Stimulated activated naive CD8-positive, alpha-beta T cell treated with anti-CD3 and anti-CD28 coated beads, Interleukin-15, Interleukin-2, amounts not matched to agents 100 U/mL and 50 U/mL, for 24 hours (primary cell): ENCODE data around the gene SMC5.
"Not testable (repeated sequence)": the region's sequence is repeated elsewhere in the genome, so short reads cannot be mapped to it uniquely, and the experiment has no call there.

ENCODE experiments used
- ATAC-seq: fragments of 150-1000 bp; cut with Tn5 transposase; one replicate; pipeline ENCODE4 v1.10.0; 2021
- DNase-seq: peaks from one replicate; pipeline ENCODE4 v3.0.0; 2021

SMC5 gene

GRCh38 chr9:70263421-70263820 is 4.6 kb downstream of the SMC5 start:
- DNase-seq: no peak

GRCh38 chr9:70278305-70278704 is 19.5 kb downstream of the SMC5 start:
- no peak for DNase-seq
- no peak for ATAC-seq

More at GRCh38 chr9:70263421-70263820, 4.6 kb downstream of the SMC5 start:
- no peak for ATAC-seq

GRCh38 chr9:70283848-70284247 is 25.1 kb downstream of the SMC5 start:
- ATAC-seq: no peak
- no peak for DNase-seq

GRCh38 chr9:70285246-70285645 is 26.5 kb downstream of the SMC5 start:
- DNase-seq (no peak), ATAC-seq (no peak)

GRCh38 chr9:70285981-70286598 is 27.3 kb downstream of the SMC5 start:
- ATAC-seq (no peak), DNase-seq (no peak)

- ATAC-seq (no peak), DNase-seq (no peak)
Observed at GRCh38 chr9:70290626-70291025, 31.8 kb downstream of the SMC5 start.

- no peak for DNase-seq
- ATAC-seq: no peak
Observed at GRCh38 chr9:70291446-70291845, 32.7 kb downstream of the SMC5 start.

- ATAC-seq (no peak), DNase-seq (no peak)
Observed at GRCh38 chr9:70292253-70292652, 33.5 kb downstream of the SMC5 start.

GRCh38 chr9:70293214-70293613 is 34.4 kb downstream of the SMC5 start:
- no peak for DNase-seq
- ATAC-seq: no peak

GRCh38 chr9:70297141-70297540 is 38.4 kb downstream of the SMC5 start:
- ATAC-seq: no peak
- no peak for DNase-seq

GRCh38 chr9:70298245-70298771 is 39.5 kb downstream of the SMC5 start:
- ATAC-seq (no peak), DNase-seq (no peak)

GRCh38 chr9:70303268-70303667 is 44.5 kb downstream of the SMC5 start:
- ATAC-seq (no peak), DNase-seq (no peak)

GRCh38 chr9:70304810-70305209 is 46.0 kb downstream of the SMC5 start:
- DNase-seq: no peak

GRCh38 chr9:70315389-70315788 is 56.6 kb downstream of the SMC5 start:
- no peak for DNase-seq
- no peak for ATAC-seq

More at GRCh38 chr9:70304810-70305209, 46.0 kb downstream of the SMC5 start:
- ATAC-seq: no peak

GRCh38 chr9:70318002-70318401 is 59.2 kb downstream of the SMC5 start:
- ATAC-seq (no peak), DNase-seq (no peak)

GRCh38 chr9:70322096-70322495 is 63.3 kb downstream of the SMC5 start:
- no peak for ATAC-seq
- no peak for DNase-seq

- no peak for ATAC-seq
Observed at GRCh38 chr9:70324963-70325362, 66.2 kb downstream of the SMC5 start.

GRCh38 chr9:70328625-70329024 is 69.8 kb downstream of the SMC5 start:
- not testable (repeated sequence) for ATAC-seq, DNase-seq

More at GRCh38 chr9:70324963-70325362, 66.2 kb downstream of the SMC5 start:
- DNase-seq: no peak

- DNase-seq (no peak), ATAC-seq (no peak)
Observed at GRCh38 chr9:70340572-70340971, 81.8 kb downstream of the SMC5 start.

- no peak for DNase-seq
- no peak for ATAC-seq
Observed at GRCh38 chr9:70347046-70347445, 88.3 kb downstream of the SMC5 start.

GRCh38 chr9:70352356-70352755 is 93.6 kb downstream of the SMC5 start:
- DNase-seq (no peak), ATAC-seq (no peak)

- DNase-seq (no peak), ATAC-seq (no peak)
Observed at GRCh38 chr9:70352802-70353201, 94.0 kb downstream of the SMC5 start.

GRCh38 chr9:70355801-70356200 is 97.0 kb downstream of the SMC5 start:
- no peak for DNase-seq
- no peak for ATAC-seq

GRCh38 chr9:70362952-70363351 is 104.2 kb downstream of the SMC5 start:
- ATAC-seq (no peak), DNase-seq (no peak)
